Measurements from ENCODE around the gene SHC1.
A peak's percentile ranks its signal among the peaks of the same experiment; 100 is the strongest.

SHC1 gene

DNA sequence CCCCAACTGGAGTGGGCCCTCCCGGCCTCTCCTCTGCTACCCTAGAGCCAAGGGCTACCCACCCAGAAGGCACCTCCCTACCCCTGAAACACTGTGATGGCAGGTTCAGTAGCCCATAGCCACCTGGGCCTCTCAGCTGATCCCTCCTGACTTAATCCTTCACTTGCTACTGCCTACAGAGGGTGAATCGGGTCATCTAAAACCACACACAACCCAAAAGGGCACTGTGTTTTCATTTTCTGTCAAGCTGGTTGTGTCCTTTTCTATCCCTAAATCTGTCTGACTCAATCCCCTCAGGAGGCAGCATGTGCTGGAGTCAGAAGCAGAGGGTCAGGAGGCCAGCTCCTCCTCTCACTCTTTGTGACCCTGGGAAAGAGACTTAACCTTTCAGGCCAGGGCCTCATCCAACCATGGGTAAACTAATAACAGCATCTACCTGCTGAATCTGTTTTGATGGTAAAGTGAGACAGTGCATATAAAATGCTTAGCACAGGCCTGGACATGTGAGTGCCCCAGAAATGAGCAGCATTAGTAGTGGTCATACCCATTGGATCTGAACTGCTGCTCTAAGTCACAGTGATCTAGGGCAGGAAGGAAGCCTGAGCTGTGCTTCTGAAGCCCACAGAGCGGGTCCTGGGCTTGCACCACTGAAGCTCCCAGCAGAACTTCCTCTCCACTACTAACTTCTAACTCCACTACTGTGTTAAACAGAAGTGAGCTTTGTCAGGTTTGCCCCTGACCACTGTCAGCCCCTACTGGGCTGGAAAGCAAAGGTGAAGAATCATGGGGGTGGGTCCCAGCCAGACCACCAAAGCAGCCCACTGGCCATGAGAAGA lies 45.0 kb downstream of the SHC1 start (continued):
- TF ChIP-seq ZBTB20 (tag by site-specific recombination; IDR thresholded peaks at IDR 0.05): no peak

DNA sequence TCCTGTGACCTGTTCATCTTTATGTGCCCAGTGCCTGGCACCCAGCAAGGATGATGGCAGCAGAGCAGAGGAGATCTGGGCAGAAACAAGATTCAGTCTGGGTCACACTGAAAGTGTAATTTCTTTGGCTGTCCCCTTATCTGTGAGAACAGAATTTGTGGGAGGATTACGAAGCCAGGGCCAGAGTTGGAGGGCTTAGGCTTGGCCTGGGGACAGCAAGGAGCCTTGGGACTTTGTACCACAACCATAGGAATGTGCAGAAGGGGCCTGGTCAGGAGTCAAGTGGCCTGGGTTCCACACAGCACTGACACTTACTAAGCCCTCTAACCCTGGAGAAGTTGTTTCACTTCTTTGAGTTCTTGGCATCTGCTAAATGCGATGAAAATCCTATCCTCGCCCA lies 46.9 kb downstream of the SHC1 start:
- ChIA-PET CTCF (interaction anchor here (0.6 to 0.7 kb wide), 2 partner anchors 12 to 167 kb away, joined by 3 read pairs; no protein-coding TSS in a partner anchor), POLR2A (interaction anchor here (0.7 kb wide), 1 partner anchor 12 kb away, joined by 3 read pairs; no protein-coding TSS in a partner anchor)
- no peaks in the 10 kb centered on the region for H3K4me1 ChIP-seq (ENCODE audit: control insufficient read depth, insufficient read depth, low read length)
- no peak overlapping the region for H3K27ac ChIP-seq (ENCODE audit: extremely low read depth, low read depth, low read length)
- H3K9me3 ChIP-seq (ENCODE audit: control insufficient read depth, insufficient read depth, low read depth, low read length): no peaks in the 10 kb centered on the region
- TF ChIP-seq ZNF394 (tag by site-specific recombination; IDR thresholded peaks at IDR 0.05; ENCODE audit: borderline replicate concordance): no peak
- TF ChIP-seq ZNF544 (tag by site-specific recombination; IDR thresholded peaks at IDR 0.05): no peak
- no peak for TF ChIP-seq ZNF677 (tag by site-specific recombination; IDR thresholded peaks at IDR 0.05)
- no peak for TF ChIP-seq ZNF19 (tag by site-specific recombination; IDR thresholded peaks at IDR 0.05; ENCODE audit: low read depth)
- TF ChIP-seq, protein P1, sequence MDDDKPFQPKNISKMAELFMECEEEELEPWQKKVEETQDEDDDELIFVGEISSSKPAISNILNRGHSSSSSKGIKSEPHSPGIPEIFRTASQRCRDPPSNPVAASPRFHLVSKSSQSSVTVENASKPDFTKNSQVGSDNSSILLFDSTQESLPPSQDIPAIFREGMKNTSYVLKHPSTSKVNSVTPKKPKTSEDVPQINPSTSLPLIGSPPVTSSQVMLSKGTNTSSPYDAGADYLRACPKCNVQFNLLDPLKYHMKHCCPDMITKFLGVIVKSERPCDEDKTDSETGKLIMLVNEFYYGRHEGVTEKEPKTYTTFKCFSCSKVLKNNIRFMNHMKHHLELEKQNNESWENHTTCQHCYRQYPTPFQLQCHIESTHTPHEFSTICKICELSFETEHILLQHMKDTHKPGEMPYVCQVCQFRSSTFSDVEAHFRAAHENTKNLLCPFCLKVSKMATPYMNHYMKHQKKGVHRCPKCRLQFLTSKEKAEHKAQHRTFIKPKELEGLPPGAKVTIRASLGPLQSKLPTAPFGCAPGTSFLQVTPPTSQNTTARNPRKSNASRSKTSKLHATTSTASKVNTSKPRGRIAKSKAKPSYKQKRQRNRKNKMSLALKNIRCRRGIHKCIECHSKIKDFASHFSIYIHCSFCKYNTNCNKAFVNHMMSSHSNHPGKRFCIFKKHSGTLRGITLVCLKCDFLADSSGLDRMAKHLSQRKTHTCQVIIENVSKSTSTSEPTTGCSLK (tag by site-specific recombination; IDR thresholded peaks at IDR 0.05): no peak
- no peak overlapping the region for H3K4me3 ChIP-seq (ENCODE audit: low read depth, low read length)
- peaks cover 4 to 56% of the 10 kb centered on the region in 2 experiments; a peak in 2 of 3 replicates for H3K36me3 ChIP-seq (ENCODE audit: control insufficient read depth in 2 of 2, insufficient read depth in 1 of 2, low read length in 2 of 2)

DNA sequence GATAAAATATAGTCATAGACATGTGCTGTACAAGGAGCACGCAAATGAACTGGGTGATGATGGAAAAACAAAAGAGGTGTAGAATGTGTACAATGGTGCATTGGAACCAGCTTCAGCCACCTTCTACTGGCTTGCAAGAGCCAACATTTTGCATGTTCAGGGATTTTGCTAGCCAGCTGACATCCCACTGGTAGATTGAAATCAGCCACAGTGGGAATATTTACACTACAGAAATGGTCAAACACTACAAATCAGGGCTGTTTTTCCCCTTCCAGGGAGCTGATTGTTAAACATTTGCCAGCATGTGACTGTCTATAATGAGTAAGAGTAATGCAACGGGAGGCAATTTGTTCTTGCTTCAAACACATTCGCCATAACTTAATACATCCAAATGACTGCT lies 57.3 kb downstream of the SHC1 start:
- Histone ChIP-seq H3K4me1 (ENCODE audit: control insufficient read depth, insufficient read depth, low read length) (no peaks in the 10 kb centered on the region), H3K27ac (ENCODE audit: extremely low read depth, low read depth, low read length) (no peak overlapping the region), H3K36me3 (ENCODE audit: control insufficient read depth in 2 of 2, insufficient read depth in 1 of 2, low read length in 2 of 2) (no peaks in the 10 kb centered on the region), H3K9me3 (ENCODE audit: control insufficient read depth, insufficient read depth, low read depth, low read length) (no peaks in the 10 kb centered on the region), H3K4me3 (ENCODE audit: low read depth, low read length) (no peak overlapping the region)
- POLR2A ChIA-PET: interaction anchor here (0.6 to 0.8 kb wide), 2 partner anchors 20 to 23 kb away, joined by 3 to 4 read pairs; partner anchors contain the start of gene PMVK
- CTCF ChIA-PET: interaction anchor here (0.6 to 1.0 kb wide), 2 partner anchors 83 to 136 kb away, joined by 3 to 4 read pairs; no protein-coding TSS in a partner anchor
- no peak for TF ChIP-seq ZNF211 (tag by site-specific recombination; IDR thresholded peaks at IDR 0.05; ENCODE audit: low read depth)
- TF ChIP-seq ZNF112 (tag by site-specific recombination; IDR thresholded peaks at IDR 0.05): 0 out of 2 replicates have a peak, but pooled peaks have one; percentile 31
- 0 out of 2 replicates have a peak, but pooled peaks have one; percentile 6 for TF ChIP-seq ZIC2 (tag by site-specific recombination; IDR thresholded peaks at IDR 0.05)

DNA sequence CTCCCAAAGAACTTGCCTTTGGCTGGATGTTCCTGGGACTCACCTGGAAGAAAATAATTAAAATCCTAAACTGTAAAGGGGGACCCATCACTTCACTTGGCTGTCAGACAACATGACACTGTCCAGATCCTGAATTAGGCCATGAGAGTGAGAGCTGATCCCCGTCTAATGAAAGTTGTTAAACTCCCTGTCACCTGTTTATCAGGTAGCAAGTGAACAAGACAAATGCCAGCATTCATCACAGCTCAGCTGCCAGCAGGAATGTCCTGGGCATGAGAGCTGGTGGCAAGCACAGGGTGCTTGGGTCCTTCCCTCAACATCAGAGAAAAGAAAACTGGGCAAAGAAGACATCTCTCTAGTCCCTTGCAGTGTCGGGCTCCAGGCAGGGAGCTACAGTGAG lies 57.8 kb downstream of the SHC1 start:
- Histone ChIP-seq H3K9me3 (ENCODE audit: control insufficient read depth, insufficient read depth, low read depth, low read length) (no peaks in the 10 kb centered on the region), H3K4me3 (ENCODE audit: low read depth, low read length) (no peak overlapping the region), H3K36me3 (ENCODE audit: control insufficient read depth in 2 of 2, insufficient read depth in 1 of 2, low read length in 2 of 2) (no peaks in the 10 kb centered on the region), H3K27ac (ENCODE audit: extremely low read depth, low read depth, low read length) (no peak overlapping the region), H3K4me1 (ENCODE audit: control insufficient read depth, insufficient read depth, low read length) (no peaks in the 10 kb centered on the region)
- ChIA-PET CTCF (interaction anchor here (0.6 to 1.0 kb wide), 3 partner anchors 27 to 137 kb away, joined by 3 to 4 read pairs (median 4); no protein-coding TSS in a partner anchor), POLR2A (interaction anchor here (0.6 to 0.8 kb wide), 2 partner anchors 21 to 24 kb away, joined by 3 to 4 read pairs; partner anchors contain the start of gene PMVK)
- TF ChIP-seq ZNF324 (tag by site-specific recombination; IDR thresholded peaks at IDR 0.05): no peak
- TF ChIP-seq, protein P2, sequence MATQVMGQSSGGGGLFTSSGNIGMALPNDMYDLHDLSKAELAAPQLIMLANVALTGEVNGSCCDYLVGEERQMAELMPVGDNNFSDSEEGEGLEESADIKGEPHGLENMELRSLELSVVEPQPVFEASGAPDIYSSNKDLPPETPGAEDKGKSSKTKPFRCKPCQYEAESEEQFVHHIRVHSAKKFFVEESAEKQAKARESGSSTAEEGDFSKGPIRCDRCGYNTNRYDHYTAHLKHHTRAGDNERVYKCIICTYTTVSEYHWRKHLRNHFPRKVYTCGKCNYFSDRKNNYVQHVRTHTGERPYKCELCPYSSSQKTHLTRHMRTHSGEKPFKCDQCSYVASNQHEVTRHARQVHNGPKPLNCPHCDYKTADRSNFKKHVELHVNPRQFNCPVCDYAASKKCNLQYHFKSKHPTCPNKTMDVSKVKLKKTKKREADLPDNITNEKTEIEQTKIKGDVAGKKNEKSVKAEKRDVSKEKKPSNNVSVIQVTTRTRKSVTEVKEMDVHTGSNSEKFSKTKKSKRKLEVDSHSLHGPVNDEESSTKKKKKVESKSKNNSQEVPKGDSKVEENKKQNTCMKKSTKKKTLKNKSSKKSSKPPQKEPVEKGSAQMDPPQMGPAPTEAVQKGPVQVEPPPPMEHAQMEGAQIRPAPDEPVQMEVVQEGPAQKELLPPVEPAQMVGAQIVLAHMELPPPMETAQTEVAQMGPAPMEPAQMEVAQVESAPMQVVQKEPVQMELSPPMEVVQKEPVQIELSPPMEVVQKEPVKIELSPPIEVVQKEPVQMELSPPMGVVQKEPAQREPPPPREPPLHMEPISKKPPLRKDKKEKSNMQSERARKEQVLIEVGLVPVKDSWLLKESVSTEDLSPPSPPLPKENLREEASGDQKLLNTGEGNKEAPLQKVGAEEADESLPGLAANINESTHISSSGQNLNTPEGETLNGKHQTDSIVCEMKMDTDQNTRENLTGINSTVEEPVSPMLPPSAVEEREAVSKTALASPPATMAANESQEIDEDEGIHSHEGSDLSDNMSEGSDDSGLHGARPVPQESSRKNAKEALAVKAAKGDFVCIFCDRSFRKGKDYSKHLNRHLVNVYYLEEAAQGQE (tag by site-specific recombination; IDR thresholded peaks at IDR 0.05): 0 out of 2 replicates have a peak, but pooled peaks have one; percentile 17

All from HEK293 (cell line).